GM12875 (cell line): ENCODE data around the gene PGPEP1.

Experiments
- H3K4me3 ChIP-seq: one replicate; pipeline ENCODE4 v1.5.1; 2011; ENCODE audit warnings: low read depth, low read length, control low read depth
- TF ChIP-seq, protein P1 (sequence below): IDR thresholded peaks from 2 replicates; pipeline ENCODE4 v1.5.1; 2011; ENCODE audit warnings: low read depth, mild to moderate bottlenecking, control low read depth, inconsistent platforms, low read length, moderate library complexity, borderline replicate concordance; ENCODE audit not compliant: insufficient read depth

PGPEP1 gene

GRCh38 chr19:18418483-18419194, 78.2 kb downstream of the PGPEP1 start:
- TF ChIP-seq, protein P1, sequence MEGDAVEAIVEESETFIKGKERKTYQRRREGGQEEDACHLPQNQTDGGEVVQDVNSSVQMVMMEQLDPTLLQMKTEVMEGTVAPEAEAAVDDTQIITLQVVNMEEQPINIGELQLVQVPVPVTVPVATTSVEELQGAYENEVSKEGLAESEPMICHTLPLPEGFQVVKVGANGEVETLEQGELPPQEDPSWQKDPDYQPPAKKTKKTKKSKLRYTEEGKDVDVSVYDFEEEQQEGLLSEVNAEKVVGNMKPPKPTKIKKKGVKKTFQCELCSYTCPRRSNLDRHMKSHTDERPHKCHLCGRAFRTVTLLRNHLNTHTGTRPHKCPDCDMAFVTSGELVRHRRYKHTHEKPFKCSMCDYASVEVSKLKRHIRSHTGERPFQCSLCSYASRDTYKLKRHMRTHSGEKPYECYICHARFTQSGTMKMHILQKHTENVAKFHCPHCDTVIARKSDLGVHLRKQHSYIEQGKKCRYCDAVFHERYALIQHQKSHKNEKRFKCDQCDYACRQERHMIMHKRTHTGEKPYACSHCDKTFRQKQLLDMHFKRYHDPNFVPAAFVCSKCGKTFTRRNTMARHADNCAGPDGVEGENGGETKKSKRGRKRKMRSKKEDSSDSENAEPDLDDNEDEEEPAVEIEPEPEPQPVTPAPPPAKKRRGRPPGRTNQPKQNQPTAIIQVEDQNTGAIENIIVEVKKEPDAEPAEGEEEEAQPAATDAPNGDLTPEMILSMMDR, result no peak
- H3K4me3 ChIP-seq, result peak overlapping the region; percentile 80

DNA sequence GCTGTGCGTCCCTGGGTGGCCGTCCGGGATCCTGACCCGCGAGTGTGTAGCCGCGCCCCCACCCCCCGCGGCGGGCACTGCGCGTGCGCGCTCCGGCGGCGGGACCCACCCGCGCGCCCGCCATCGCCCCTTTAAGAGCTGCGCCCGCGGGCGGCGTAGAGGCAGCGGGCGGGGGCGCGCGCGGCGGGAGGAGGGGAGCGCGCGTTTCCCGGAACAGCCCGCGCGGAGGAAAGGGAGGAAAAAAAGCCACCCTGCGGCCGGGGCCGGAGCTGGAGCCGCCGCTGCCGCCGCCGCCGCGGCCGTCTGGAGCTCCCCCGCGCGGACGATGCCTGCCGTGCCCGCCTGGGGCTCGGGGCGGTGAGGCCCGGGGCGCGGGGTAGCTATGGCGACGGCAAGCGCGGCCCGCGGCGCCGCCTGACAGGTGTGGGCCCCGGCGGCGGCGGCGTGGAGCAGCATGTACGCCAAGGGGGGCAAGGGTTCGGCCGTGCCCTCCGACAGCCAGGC, 78.8 kb downstream of the PGPEP1 start, which contains the start of gene SSBP4:
TSS of gene SSBP4 (plus strand) at position 204 of the 504 bp plus-strand sequence. CDS start at position 455, 251 bp downstream.
- H3K4me3 ChIP-seq, result peak within 1 kb of the TSS; percentile 80
- TF ChIP-seq, protein P1, result peak; percentile 36; the same call in 1 of the 2 replicates
